Thyroid gland (tissue), 4 donors: ENCODE data around the gene CCDC3. TPM values are rescaled to one million over a fixed set of nuclear protein-coding genes. Genes with fewer than 3 reads are reported as not detected.

ENCODE experiments used
- DNase-seq, 2 donors: peaks; one replicate each; pipeline ENCODE4 v3.0.0-alpha.2; 2019
- H3K27ac ChIP-seq, 3 donors: fragments of 200-600 bp; sonication (generic); 1 replicate in 2 of 3; 2 replicates in 1 of 3; pipeline ENCODE4 v1.5.1; 2016 to 2019; ENCODE audit warnings: mild to moderate bottlenecking in 1 of 3, moderate library complexity in 1 of 3
- H3K27me3 ChIP-seq: fragments of 200-600 bp; sonication (generic); one replicate; pipeline ENCODE4 v1.5.1; 2019
- H3K36me3 ChIP-seq, 2 donors: fragments of 200-600 bp; sonication (generic); one replicate each; pipeline ENCODE4 v1.5.1; 2016 to 2019
- H3K4me1 ChIP-seq, 2 donors: fragments of 200-600 bp; sonication (generic); one replicate each; pipeline ENCODE4 v1.5.1; 2017 to 2019
- H3K4me3 ChIP-seq, 3 donors: fragments of 200-600 bp; sonication (generic); replicated peaks in 1 of 3; 1 replicate in 2 of 3; 2 replicates in 1 of 3; pipeline ENCODE4 v1.5.1; 2016; ENCODE audit warnings: mild to moderate bottlenecking in 1 of 3
- H3K9me3 ChIP-seq: fragments of 200-600 bp; sonication (generic); one replicate; pipeline ENCODE4 v1.5.1; 2017
- POLR2A ChIP-seq, 2 donors: fragments of 450-650 bp; IDR thresholded peaks; one replicate each; pipeline ENCODE4 v1.6.1; 2017; ENCODE audit warnings: antibody characterized with exemption in 2 of 2, mild to moderate bottlenecking in 2 of 2, moderate library complexity in 1 of 2
- WGBS, 2 donors: methylation state at CpG; one replicate each; pipeline ENCODE4 v1.1.5; 2017; 5-methylcytosine and 5-hydroxymethylcytosine counted together
- intact Hi-C: fragments of 100-400 bp; cut with DNase I; formaldehyde crosslinking; loops from one replicate; pipeline ENCODE4 v1.15.1; 2023
- total RNA-seq, 4 donors: library from RNA; depleted of rRNA; stranded (reverse); fragments of >200 nt; gene quantifications; one replicate each; pipeline ENCODE4 v1.2.3, GENCODE V29; 2016
- TF ChIP-seq, protein P1 (sequence below), 6 experiments: fragments of 200-600 bp in 3 of 6; fragments of 450-650 bp in 3 of 6; sonication (generic) in 3 of 6; IDR thresholded peaks; one replicate each; pipeline ENCODE4 v1.5.1; 2016 to 2019; ENCODE audit warnings: antibody characterized with exemption in 6 of 6, mild to moderate bottlenecking in 2 of 6, inconsistent platforms in 1 of 6, moderate library complexity in 1 of 6

CCDC3 gene
- total RNA-seq, 4 donors from 2014 or later: 4.7 to 18.7 (median 7.3) TPM

DNA sequence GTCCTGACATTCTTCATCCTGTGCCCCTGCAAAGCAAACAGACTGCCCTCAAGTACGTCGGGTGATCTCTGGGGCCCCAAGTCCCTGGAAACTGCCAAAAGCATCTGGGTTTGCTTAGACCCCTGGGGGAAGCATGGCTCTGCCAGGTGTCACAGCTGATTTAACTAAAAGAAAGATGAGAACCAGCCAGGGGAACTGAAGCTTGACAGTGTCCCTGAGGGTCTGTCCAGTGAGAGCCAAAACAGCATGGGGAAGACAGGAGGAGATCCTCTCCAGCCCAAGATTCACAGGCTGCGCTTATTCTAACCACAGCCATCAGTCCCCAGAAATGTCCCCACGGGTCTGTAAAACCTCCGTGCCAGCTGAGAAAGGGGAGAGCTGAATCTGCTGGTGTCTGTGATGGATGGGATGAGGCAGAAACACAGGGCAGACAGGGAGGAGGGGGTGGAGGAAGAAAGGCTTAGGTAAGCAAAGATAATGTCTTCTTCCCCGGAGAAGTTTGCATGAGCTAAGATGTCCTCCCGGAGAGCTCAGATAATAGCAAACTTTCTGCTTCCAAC lies 21.3 kb downstream of the CCDC3 start:
- intact Hi-C loops: no loop called here
- Histone ChIP-seq H3K27ac (no peak overlapping the region), H3K4me3 (no peak overlapping the region), H3K4me1 (peaks cover 6 to 10% of the 10 kb centered on the region in 2 donors), H3K36me3 (no peaks in the 10 kb centered on the region), H3K27me3 (no peaks in the 10 kb centered on the region), H3K9me3 (no peaks in the 10 kb centered on the region)
- no peak for DNase-seq
- WGBS, 2 donors: 24 to 30% methylated on average over 5 to 7 of the region's 7 CpGs
- TF ChIP-seq, protein P1, sequence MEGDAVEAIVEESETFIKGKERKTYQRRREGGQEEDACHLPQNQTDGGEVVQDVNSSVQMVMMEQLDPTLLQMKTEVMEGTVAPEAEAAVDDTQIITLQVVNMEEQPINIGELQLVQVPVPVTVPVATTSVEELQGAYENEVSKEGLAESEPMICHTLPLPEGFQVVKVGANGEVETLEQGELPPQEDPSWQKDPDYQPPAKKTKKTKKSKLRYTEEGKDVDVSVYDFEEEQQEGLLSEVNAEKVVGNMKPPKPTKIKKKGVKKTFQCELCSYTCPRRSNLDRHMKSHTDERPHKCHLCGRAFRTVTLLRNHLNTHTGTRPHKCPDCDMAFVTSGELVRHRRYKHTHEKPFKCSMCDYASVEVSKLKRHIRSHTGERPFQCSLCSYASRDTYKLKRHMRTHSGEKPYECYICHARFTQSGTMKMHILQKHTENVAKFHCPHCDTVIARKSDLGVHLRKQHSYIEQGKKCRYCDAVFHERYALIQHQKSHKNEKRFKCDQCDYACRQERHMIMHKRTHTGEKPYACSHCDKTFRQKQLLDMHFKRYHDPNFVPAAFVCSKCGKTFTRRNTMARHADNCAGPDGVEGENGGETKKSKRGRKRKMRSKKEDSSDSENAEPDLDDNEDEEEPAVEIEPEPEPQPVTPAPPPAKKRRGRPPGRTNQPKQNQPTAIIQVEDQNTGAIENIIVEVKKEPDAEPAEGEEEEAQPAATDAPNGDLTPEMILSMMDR (IDR thresholded peaks at IDR 0.05): no peak
- no peak for TF ChIP-seq POLR2A (IDR thresholded peaks at IDR 0.05)

DNA sequence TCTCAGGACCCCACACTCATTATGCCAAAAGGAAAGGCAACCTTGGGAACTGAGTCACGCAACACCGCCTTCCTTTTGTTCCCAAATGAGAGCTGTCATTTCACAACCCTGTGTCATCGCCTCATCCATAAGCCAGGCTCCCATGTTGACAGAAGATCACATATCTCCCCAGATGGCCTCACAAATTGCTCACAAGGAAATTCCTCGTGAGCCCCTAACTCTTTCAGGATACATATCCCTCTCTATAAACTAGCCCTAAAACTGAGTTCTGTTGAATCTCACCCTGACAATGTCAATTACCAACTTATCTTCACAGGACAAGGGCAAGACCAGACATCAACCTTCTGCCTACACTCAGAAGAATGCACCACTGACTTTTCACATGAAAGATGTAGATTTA lies 22.6 kb downstream of the CCDC3 start:
- TF ChIP-seq, protein P1 (IDR thresholded peaks at IDR 0.05): no peak
- TF ChIP-seq POLR2A (IDR thresholded peaks at IDR 0.05): no peak
- Histone ChIP-seq H3K27me3 (no peaks in the 10 kb centered on the region), H3K9me3 (no peaks in the 10 kb centered on the region), H3K4me3 (no peak overlapping the region), H3K36me3 (no peaks in the 10 kb centered on the region), H3K4me1 (peaks cover 6 to 10% of the 10 kb centered on the region in 2 donors), H3K27ac (no peak overlapping the region)
- DNase-seq: no peak
- WGBS, 2 donors: 92% methylated on average over 4 of the region's 4 CpGs
- intact Hi-C loops: no loop called here

DNA sequence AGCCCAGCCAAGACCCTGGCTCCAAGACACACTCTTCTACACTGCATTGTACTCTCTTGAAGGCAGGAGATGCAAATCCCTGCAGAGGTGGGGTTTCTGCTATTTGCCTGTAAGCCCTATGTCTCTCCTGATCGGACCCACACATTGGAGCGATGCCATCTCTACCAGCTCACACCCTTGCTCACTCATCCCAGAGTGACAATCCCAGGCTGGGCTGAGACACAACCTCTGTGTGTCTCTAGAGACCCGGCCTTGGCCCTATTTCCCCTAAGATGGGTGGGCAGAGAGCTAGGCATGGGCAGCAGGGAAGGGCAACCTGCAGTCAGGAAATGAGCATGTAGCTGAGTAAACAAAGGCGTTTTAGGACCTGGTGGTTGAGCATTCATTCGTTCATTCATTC lies 25.6 kb downstream of the CCDC3 start:
- Histone ChIP-seq H3K4me1 (peaks cover 6 to 10% of the 10 kb centered on the region in 2 donors), H3K27me3 (no peaks in the 10 kb centered on the region), H3K9me3 (no peaks in the 10 kb centered on the region), H3K4me3 (no peak overlapping the region), H3K36me3 (no peaks in the 10 kb centered on the region), H3K27ac (no peak overlapping the region)
- TF ChIP-seq POLR2A (IDR thresholded peaks at IDR 0.05): no peak
- TF ChIP-seq, protein P1 (IDR thresholded peaks at IDR 0.05): no peak
- intact Hi-C loops: no loop called here
- 65 to 77% methylated on average over 3 to 4 of the region's 5 CpGs for WGBS, 2 donors
- DNase-seq: no peak

DNA sequence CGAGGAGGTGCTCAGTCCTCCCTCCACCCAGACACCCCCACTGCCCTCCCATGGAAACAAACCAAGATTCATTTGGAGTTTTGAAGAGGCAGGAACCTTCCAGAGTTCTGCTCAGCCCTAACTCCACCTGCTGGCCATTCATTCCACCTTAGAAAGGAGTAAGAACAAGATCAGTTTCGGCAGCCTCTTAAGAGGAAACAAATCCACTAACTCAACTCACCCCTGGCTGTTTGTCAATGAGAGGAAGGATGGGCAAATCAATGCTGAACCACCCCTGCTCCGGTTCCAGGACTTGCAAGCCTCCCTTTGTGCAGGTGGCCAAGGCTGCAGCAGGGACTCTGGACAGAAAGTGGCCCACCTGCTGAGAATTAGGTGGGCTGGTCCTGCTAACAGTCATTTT lies 26.2 kb downstream of the CCDC3 start:
- Histone ChIP-seq H3K27ac (no peak overlapping the region), H3K27me3 (no peaks in the 10 kb centered on the region), H3K36me3 (no peaks in the 10 kb centered on the region), H3K4me1 (peaks cover 4 to 5% of the 10 kb centered on the region in 2 donors), H3K9me3 (no peaks in the 10 kb centered on the region), H3K4me3 (no peak overlapping the region)
- TF ChIP-seq POLR2A (IDR thresholded peaks at IDR 0.05): no peak
- TF ChIP-seq, protein P1 (IDR thresholded peaks at IDR 0.05): peak in 1 of 6 experiments; percentile 17
- peak in 1 of 2 donors; percentile 8 for DNase-seq
- intact Hi-C loops: no loop called here
- 52 to 69% methylated on average over 2 to 3 of the region's 3 CpGs for whole genome bisulfite sequencing, 2 donors

DNA sequence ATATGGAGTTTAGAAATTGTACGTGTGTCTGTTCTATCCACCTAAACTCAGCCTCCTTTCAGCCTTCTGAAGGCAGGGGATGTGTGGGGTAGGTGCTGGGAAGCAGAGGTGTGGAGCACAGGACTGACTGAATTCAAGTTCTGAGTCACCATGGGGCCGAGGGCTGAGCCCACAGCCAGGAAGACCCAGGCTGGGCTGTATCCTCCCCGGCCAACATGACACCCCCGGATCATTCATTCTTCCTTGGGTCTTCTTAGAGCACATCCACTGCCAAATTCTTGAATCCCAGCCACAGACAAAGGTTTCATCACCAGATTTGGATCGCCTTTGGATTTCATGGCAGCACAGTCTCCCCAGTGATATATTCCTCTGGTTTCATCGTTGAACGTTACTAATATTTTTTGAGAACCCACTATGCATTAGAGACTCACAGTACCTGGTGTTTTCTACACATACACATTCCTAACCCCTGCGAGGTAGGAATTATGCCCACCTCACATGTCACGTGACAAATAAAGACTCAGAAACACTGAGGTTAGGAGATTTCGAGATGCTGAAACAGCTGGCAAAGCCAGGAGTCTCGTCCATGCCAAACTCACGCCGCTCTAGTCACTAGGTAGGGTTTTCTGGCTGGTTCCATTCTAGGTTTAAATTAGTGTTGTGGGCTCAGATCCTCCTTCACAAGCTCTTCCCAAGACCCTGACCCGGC lies 26.9 kb downstream of the CCDC3 start:
- 92 to 93% methylated on average over 14 of the region's 14 CpGs for WGBS, 2 donors
- no peaks in the 10 kb centered on the region for H3K4me1 ChIP-seq
- intact Hi-C loops: no loop called here

More for the DNA sequence above, 26.9 kb downstream of the CCDC3 start:
- no peak overlapping the region for H3K4me3 ChIP-seq
- H3K36me3 ChIP-seq: no peaks in the 10 kb centered on the region
- H3K9me3 ChIP-seq: no peaks in the 10 kb centered on the region
- H3K27me3 ChIP-seq: no peaks in the 10 kb centered on the region
- DNase-seq: no peak
- no peak overlapping the region for H3K27ac ChIP-seq
- TF ChIP-seq, protein P1 (IDR thresholded peaks at IDR 0.05): no peak
- TF ChIP-seq POLR2A (IDR thresholded peaks at IDR 0.05): no peak
